GM18519 (cell line): ENCODE data around the gene RNF150.

ENCODE experiments used
- ATAC-seq: cut with Tn5 transposase; IDR thresholded peaks from one replicate; pipeline ENCODE4 v1.9.1; 2021; ENCODE audit warnings: mild to moderate bottlenecking, moderate library complexity; ENCODE audit not compliant: unreplicated experiment, low FRiP score

RNF150 gene

GRCh38 chr4:140994015-140994414, 139.3 kb downstream of the RNF150 start:
- no peak for ATAC-seq

GRCh38 chr4:140993370-140993769, 139.9 kb downstream of the RNF150 start:
- no peak for ATAC-seq

- ATAC-seq: no peak
Observed at GRCh38 chr4:140989944-140990343, 143.3 kb downstream of the RNF150 start.

- ATAC-seq: no peak
Observed at GRCh38 chr4:140986045-140986444, 147.2 kb downstream of the RNF150 start.

GRCh38 chr4:140982613-140983340, 150.5 kb downstream of the RNF150 start:
- no peak for ATAC-seq

GRCh38 chr4:140980426-140981200, 152.7 kb downstream of the RNF150 start:
- no peak for ATAC-seq

GRCh38 chr4:140976768-140977167, 156.5 kb downstream of the RNF150 start:
- no peak for ATAC-seq

GRCh38 chr4:140971077-140971792, 162.0 kb downstream of the RNF150 start:
- ATAC-seq: no peak

GRCh38 chr4:140969296-140969695, 164.0 kb downstream of the RNF150 start:
- ATAC-seq: no peak

GRCh38 chr4:140968371-140968770, 164.9 kb downstream of the RNF150 start:
- no peak for ATAC-seq

- ATAC-seq: no peak
Observed at GRCh38 chr4:140963883-140964282, 169.4 kb downstream of the RNF150 start.

GRCh38 chr4:140955641-140956040, 177.6 kb downstream of the RNF150 start:
- ATAC-seq: no peak

GRCh38 chr4:140952717-140953116, 180.6 kb downstream of the RNF150 start:
- no peak for ATAC-seq

- ATAC-seq: no peak
Observed at GRCh38 chr4:140947506-140947905, 185.8 kb downstream of the RNF150 start.

GRCh38 chr4:140945106-140945505, 188.2 kb downstream of the RNF150 start:
- no peak for ATAC-seq

GRCh38 chr4:140944572-140944971, 188.7 kb downstream of the RNF150 start:
- ATAC-seq: no peak

- ATAC-seq: no peak
Observed at GRCh38 chr4:140944199-140944515, 189.1 kb downstream of the RNF150 start.

- ATAC-seq: no peak
Observed at GRCh38 chr4:140943486-140944198, 189.6 kb downstream of the RNF150 start.

GRCh38 chr4:140940589-140940988, 192.7 kb downstream of the RNF150 start:
- ATAC-seq: no peak

GRCh38 chr4:140937866-140938265, 195.4 kb downstream of the RNF150 start:
- ATAC-seq: no peak

- no peak for ATAC-seq
Observed at GRCh38 chr4:140935254-140935653, 198.0 kb downstream of the RNF150 start.
